Glomerular visceral epithelial cell (primary cell): ENCODE measurements around the gene SPTBN5.
A peak's percentile ranks its signal among the peaks of the same experiment; 100 is the strongest.

Experiments used
- DNase-seq: peaks from one replicate; pipeline ENCODE4 v3.0.0-alpha.2; 2016; ENCODE audit errors: extremely low spot score

SPTBN5 gene

DNA sequence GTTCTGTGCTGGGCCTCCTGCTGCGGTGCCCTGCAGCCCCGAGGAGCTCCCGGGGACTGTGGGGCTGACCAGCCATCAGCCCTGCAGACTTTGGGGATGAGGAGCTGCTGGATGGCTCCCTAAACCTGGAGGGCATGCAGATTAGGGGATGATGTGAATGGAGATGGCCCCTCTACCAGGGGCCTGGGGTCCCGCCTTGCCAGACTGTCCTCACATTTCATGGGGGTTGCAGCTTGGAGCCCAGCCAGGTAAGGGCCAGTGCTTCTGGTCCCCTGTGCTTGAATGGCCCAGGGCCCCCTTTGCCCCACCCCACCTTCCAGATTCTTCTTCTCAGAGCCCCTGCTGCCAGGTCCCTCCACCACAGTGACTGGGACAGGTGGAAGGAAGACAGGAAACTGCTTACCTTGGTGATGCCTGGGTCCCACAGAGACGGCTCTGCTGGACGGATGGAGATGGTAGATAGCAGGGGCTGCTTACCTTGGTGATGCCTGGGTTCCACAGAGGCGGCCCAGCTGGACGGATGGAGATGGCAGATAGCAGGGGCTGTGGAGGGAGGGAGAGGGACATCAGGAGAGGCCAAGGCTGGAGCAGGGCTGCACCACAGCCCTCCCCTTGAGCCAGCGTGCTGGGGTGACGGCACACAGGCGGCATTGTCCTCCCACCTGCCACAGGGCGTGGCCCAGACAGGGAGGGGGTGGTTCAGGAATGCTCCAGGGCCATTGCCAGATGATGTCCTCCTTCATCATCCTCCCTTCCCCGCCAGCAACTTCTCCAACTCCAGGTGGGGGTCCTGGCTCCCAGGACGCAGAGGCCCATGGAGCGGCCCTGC is at the start of gene SPTBN5:
Gene SPTBN5, minus strand, starts transcription at position 632 of the 829 bp plus-strand sequence. Its CDS starts 556 bp downstream, at position 76.
- DNase-seq, result no peak

- DNase-seq, result no peak
These were observed 49.0 kb upstream of the SPTBN5 start for GRCh38 chr15:41942886-41943285.

DNA sequence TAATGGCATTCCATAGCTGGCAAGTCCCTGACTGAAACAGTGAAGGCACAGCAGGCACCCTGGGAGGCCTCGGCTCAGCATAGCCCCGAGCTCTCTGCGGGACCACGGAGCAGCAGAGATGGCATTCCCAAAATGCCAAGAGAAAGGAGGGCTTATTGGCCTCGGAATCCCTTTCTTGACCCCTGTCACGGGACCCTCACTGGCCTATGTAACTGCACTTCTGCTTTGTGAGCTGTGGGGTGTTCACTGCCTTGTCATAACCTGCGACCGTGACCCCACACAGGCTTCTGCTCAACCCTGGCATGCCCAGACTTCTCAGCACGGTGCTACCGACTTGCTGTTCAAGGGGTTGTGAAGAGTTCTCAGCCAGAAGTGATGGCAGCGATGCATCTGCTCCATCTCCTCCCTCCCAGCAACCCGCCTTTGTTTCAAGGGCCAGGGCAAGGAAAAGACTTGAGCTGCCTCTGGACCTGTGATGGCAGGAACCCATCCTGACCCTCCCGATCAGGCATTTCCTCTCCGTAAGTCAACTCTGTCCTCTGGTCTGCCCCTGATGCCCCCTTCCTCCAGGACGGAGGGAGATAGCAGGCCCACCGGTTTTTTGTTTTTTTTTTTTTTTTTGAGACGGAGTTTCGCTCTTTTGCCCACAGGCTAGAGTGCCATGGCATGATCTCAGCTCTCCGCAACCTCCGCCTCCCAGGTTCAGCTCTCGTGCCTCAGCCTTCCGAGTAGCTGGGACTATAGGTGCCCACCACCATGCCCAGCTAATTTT is 48.0 kb upstream of the SPTBN5 start:
- no peak for DNase-seq

DNA sequence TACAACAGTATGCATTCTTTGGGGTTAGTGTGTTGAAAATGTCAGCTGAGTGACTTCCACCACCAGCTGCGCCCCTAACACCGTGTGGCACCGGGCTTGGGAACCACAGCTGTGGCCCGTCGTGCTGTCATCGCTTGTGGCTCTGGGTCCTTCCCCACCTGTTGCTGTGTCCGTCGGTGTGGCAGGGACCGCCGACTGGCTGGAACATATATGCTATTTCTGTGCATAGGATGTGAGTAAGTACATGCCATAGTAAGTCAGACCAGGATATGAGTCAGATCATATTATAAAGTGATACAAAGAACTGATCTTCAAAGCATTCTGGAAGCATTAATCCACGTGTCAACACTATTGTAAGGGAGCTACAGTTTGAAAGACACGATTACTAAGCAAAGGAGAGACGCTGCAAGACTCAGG is 46.6 kb upstream of the SPTBN5 start:
- peak; percentile 74 for DNase-seq

DNA sequence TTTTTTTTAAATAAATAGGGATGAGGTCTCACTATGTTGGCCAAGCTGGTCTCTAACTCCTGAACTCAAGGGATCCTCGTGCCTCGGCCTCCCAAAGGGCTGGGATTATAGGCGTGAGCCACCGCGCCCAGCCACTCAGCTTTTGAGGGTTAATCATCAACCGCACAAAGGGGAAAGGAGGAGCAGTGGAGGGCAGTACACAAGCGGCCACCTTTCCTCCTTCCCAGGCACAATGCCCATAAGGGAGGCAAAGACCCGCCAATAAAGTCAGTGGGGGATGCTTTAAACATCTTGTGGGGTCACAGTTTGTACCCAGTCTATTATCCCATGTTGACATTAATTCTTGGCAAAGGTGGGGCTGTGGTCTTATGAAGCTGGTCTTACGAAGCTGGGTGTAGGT is 46.1 kb upstream of the SPTBN5 start:
- no peak for DNase-seq

DNA sequence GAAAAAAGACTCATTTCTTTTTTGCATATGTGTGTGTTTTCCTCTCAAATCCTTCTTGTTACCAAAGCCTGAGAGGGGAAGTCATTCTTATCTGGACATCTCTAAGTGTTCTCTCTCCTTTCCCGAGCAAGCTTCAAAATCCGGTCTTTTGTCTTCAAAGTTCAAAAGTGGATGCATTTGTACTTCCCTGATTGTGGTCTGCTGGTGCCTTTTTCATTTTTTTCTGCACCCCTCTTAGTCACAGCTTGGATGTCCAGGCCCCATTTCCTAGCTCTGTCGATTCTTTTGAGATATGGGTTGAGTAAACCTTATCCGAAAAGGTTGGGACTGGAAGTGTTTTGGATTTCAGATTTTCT is 43.7 kb upstream of the SPTBN5 start:
- DNase-seq, result no peak

- no peak for DNase-seq
These were observed 43.1 kb upstream of the SPTBN5 start for GRCh38 chr15:41936649-41937567.

DNA sequence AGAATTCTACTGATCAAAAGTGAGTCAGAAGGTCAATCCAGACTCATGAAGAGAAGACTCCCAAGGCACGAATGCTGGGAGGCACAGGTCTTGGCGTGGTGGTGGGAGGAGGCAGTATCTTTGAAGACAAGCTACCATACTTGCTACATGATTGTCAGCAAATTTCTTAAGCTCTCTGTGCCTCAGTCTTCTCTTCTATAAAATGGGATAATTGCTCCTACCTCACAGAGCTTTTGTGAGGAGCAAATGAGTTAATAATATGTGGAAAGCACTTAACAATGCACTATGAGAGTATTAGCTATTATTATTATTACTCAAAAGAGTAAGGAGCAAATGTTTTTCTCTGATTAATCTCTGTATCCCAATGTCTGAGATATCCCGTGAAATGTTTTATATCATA is 42.3 kb upstream of the SPTBN5 start:
- DNase-seq, result no peak

GRCh38 chr15:41935566-41936020 is 41.7 kb upstream of the SPTBN5 start:
- DNase-seq, result no peak

DNA sequence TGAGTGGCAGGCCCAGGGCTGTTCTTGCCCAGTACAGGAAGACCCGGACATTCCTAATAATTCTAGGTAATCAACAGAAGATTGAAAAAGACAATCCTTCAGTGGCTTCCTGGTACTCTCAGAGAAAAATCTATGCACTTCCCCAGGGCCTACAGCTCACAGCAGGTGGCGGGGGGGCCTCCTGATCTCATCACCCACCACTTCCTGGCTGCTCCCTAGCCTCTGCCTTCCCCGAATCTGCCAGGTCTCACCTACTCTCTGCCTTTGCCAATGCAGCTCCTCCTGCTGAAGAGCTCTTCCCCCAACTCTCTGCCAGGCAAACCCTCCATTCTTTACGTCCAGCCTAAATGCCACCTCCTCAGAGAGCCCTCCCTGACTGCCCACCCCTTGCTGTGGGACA is 41.0 kb upstream of the SPTBN5 start:
- DNase-seq, result peak; percentile 79

DNA sequence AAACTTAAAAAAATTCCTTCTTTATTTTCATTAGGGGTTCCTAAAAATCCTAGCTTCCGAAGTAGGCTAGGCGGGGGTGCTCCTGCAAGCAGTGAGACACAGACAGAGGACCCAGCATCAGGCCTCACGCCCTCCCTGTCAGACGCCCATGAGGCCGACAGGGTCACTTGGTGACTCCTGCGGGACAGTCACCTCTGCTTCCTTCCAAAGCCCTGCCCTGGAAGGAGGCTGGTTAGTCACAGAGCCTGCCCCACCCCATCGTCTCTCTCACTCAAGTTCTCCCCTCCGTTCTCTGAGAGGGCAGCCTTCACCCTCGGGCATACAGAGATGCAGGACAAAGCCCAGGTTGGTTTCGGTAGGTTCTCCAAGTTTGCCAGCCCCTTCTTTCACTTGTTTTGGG is 39.9 kb upstream of the SPTBN5 start:
- no peak for DNase-seq

- no peak for DNase-seq
These were observed 39.5 kb upstream of the SPTBN5 start for GRCh38 chr15:41933326-41933725.

- DNase-seq, result no peak
These were observed 38.8 kb upstream of the SPTBN5 start for GRCh38 chr15:41932511-41933289.

GRCh38 chr15:41932101-41932500 is 38.2 kb upstream of the SPTBN5 start:
- DNase-seq, result no peak

GRCh38 chr15:41930867-41931222 is 37.0 kb upstream of the SPTBN5 start:
- no peak for DNase-seq

DNA sequence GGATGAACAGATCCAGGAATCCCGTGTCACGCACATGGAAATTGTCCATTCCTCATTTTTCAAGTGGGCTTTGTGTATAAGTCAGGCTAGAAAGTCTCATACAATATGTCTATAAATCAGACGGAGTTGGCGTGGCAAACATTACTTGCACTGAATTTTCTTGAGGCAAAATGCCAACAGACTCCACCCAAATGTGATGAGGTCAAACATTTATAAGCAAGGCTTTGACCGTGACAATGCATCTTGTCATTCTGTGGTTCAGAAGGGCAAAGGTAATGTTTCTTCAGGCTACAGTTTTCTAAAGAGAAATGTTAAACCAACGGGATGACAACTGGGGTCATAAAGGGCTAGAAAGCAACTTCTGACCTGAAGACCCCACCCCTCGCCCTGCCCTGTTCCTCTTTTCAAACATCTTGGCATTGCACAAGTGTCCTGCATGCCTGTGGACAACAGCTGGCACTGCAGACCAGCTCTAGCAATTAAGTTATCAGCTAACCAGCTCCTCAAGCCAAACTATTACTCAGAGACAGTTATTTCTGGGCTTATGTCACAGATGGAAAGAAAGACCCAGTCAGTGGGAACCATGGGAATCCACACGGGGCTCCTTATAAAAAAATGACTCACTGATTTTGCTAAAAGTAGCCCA is 36.5 kb upstream of the SPTBN5 start:
- DNase-seq, result peak; percentile 92

DNA sequence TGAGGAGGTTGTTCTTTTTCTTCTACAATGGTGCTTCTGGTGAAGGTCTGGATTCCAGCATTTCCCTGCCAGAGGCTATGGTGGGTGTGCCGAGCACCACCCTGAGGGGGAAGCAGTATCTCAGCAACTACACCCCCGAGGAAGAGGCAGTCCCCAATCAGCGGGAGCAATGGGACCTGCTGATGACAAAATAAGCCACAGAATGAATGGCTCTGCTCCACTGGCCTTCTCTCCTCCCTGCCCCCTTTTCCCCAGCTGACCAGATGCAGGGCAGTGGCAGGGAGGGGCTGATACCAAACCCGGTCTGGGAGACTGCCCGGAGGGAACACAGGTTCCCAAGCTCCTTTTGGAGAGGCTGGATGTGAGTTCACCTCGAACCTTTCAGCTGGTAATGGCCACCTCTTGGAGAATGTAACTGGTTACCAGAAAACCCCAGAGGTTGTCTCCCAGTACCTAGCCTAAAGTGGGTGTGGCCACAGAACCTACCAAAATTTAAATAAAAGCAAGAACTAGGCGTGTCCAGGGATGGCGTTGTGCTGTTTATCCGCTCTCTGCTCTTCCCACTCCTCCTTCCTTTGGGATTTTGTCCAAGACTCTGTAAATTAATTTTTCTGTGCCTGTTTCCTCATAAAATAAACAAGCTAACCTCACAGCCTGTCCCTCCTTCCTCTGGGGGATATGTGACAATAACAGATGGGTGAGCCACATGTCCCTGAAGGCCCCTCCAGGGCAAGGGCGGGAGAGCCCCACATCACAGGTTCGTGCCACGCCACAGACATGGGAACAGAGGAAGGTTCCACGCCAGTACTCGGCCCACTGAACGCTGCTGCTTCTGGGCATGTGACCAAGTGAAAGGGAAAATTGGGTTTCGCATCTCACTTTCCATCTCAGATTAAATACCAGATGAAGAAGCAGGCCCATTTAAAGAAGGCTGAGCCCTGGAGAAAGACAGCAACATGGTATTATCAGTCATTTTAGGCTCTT is 35.1 kb upstream of the SPTBN5 start:
- DNase-seq, result no peak

DNA sequence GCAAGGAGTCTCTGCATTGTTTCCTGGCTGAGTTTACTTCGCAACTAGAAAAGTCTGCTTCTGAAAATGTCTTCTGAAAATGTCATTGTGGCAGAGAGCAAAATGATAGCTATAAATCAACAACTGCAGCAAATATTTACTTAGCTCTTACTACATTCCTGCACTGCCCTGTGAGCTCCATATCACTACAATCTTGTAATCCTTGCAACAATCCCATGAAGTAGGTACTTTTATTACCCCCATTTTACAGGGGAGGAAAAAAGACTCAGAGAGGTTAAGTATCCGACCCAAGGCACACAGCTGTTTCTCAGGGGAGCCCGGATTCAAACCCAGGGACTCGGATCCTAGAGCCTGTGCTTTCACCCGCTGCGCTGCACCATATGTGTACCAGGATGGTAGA is 34.2 kb upstream of the SPTBN5 start:
- DNase-seq, result no peak

DNA sequence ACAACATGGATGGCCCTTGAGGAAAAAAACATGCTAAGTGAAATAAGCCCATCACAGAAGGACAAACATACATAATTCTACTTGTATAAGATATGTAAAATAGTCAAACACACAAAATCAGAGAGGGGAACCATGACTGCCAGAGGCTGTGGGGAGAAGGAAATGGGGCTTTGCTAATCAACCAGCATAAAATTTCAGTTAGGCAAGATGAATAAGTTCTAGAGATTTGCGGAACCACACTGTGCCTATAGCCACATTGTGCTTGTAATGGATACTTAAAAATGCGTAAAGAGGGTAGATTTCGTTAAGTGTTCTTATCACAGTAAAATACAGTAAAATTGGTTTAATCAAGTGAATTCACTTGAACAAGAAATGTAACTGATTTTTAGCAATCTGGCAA is 33.7 kb upstream of the SPTBN5 start:
- DNase-seq, result no peak
